Effector CD8-positive, alpha-beta T cell (primary cell): ENCODE measurements around the gene FAM227B.
"Not testable (repeated sequence)": the region's sequence is repeated elsewhere in the genome, so short reads cannot be mapped to it uniquely, and the experiment has no call there.

Experiments
- DNase-seq: peaks from one replicate; lab custom pipeline; 2025; lab: John Stamatoyannopoulos, UW

The FAM227B gene

DNA sequence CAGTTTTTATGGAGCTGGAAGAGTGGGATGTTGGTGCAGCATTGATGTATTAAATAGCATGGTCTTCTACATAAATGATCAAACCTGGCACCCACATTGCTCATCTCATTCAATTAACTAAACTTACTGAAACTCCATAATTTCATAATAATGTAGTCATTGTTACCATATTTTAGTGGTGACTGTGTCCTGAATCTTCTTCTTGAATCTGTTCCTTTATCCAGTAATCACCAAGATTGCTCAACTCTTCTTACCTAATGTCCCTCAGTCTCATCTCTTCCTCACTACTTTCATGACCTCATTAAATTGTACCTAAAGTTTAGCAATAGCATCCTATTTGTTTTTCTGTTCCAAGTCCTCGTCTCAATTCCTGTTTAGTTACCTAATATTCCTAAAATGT lies 127.8 kb downstream of the FAM227B start:
- no peak for DNase-seq

DNA sequence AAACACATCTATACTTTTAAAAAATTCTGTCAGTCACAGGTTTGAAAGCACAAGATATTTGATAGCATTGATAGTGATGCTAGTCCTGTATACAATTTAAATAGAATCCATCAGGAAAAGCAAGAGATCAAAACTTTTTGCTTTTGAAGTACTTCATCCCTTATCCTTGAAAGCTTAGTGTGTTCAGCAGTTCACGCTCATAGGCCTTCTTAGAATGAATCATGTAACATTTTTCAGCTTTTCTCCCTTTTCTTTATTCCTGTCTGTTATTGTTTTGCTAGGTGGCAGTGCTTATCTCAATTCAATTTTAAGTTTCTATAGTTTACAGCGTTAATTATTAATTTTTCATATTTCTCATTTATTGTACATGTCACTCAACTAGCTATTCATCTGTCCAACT lies 128.5 kb downstream of the FAM227B start:
- DNase-seq = no peak

DNA sequence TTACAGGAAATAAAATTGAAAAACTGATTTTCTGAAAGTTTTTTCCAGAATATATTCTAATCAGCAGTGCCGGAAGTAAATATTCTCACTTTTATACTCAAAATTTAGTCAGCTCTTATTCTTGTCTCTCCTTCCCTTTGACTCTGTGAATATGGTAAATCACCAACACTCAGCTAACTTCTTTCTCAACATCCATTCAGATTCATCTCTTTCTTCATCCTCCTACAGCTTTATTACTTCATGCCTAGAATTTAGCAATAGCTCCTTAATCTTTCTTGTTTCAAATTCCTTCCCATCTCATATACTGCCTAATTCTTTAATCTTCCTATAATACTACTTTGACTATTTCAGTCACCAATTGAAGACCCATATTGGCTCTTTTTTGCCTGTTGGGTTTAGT lies 129.7 kb downstream of the FAM227B start:
- no peak for DNase-seq

- not testable (repeated sequence) for DNase-seq
Observed at GRCh38 chr15:49485401-49485800, 135.2 kb downstream of the FAM227B start.

- not testable (repeated sequence) for DNase-seq
Observed at GRCh38 chr15:49478982-49479381, 141.6 kb downstream of the FAM227B start.

- DNase-seq = not testable (repeated sequence)
Observed at GRCh38 chr15:49478021-49478420, 142.6 kb downstream of the FAM227B start.

- DNase-seq = no peak
Observed at GRCh38 chr15:49473031-49473430, 147.6 kb downstream of the FAM227B start.

DNA sequence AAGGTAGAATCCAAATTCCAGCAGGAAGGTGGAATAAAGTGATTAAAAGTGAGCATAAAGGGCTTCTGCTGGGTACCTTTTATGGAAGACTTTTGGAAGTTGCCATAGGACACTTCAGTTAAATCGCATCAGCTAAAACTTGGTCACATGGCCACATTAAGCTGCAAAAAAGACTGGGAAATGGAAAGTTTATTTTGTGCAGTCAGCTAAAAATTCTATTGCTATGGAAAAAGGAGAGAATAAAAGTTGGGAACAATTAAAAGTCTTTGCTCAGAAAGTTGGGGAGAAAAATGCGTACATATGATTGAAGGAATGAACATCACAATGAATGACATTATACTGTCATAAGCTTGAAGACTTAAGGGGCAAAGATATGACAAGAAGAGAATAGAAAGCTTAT lies 148.3 kb downstream of the FAM227B start:
- DNase-seq = no peak

DNA sequence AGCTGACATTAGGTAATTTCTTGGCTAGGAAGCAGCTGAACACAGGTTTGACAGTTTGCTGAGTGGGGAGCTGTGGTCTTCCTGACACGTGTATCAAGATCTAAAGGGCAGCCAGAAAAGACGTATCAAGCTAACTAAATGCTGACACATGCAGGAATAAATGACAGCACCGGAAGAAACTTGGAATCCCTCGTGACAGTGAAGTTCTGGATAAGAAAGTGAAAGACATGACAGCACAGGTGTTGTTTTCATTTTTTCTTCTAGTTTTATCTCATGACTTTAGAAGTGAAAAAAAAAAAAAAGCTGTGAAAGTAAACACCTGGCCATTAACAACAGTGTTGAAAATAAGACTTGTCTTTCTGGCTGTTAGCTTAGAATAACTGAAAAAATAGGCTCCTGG lies 148.9 kb downstream of the FAM227B start:
- no peak for DNase-seq

GRCh38 chr15:49471248-49471647 lies 149.4 kb downstream of the FAM227B start:
- not testable (repeated sequence) for DNase-seq

- DNase-seq = no peak
Observed at GRCh38 chr15:49468481-49468839, 152.2 kb downstream of the FAM227B start.

DNA sequence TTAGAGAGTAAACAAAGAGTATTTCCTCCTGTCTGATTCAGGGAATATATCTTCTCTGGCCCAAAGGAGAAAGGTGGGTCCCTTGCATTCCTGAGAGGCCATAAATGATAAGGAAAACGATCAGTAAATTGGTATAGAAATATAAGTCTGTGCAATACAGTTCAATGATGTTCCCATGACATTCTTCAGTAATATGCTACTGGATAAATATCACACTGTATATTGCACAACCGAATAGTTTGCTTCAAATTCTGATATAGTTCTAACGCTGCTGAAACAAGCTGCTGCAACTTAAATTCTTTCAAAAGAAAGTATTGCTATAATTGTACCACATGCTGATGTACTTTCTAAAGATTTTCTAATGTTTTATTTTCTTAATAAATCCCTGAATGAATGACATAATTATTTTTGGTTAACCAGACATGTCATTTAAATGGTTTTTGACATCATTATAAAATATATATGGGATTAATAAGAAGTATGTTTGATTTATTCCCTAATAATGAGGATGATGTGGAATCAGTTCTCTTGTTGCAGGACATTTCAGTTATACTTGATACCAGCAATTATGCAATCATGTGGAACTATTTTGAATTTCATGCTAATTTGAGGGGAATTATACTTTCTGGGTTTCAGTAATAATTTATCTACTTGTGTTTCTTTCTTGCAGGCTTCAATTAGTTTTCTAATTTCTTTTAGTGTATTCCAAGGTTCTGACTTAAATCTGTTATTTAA lies 152.7 kb downstream of the FAM227B start:
- no peak for DNase-seq

DNA sequence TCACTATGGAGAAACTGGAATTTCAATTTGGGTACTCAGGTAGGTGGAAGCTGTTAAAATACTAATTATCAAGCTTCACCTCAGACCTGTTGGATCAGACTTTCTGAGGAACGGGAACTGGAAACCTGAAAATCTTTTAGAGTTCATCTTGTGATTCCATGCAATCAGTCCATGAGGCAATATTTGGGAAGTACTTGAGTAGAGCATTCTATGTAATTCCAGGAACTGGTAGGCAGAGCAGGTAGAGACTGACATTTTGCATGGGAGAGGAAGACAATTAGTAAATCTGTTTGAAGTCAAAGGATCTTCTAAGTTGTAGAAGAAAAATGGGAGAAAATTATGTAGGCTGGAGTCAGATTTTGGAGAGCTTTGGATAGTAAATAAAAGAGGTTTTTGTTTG lies 154.5 kb downstream of the FAM227B start:
- DNase-seq = no peak

DNA sequence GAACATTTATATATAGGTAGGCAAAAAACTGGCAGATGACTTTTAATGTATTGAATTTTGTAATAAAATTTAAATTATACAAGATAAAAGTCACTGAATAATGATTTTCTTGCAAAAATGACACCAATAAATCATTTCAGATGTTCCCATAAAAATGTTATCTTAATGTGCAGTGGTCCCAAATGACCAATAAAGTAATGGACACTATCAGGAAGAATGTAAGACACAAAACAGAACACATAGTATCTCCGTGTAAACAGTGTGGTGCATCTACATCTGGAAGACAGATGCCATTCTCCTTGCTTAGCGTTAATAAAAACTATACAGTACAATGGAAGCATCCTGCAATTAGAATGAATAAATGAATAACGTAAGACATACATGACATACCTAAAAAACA lies 156.1 kb downstream of the FAM227B start:
- DNase-seq = no peak

GRCh38 chr15:49462232-49462844 lies 158.3 kb downstream of the FAM227B start:
- no peak for DNase-seq

DNA sequence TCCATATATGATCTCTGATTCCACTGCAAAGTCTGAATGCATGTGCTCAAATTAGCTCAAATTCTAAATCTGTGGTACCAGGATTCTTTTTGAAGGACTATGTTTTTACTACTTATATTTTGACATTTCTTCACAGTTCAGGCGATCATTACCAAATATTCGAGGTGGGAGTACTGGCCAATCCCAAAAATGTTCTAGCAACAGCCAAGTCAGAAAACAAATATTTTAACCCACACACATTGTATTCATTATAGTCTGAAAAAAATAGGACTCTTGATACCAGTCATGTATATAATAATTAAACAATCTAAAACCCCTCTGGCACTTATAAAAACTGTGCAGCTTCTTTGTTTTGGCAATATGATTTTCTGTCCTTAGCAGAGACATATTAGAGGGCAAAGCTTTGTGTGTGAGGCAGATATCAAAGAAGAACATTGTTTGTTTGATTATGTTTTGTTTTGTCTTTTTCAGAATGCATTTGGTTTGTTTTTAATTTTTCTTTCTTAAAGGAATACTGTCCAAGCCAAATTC lies 160.1 kb downstream of the FAM227B start:
- DNase-seq = no peak

GRCh38 chr15:49458145-49458544 lies 162.5 kb downstream of the FAM227B start:
- DNase-seq = no peak

DNA sequence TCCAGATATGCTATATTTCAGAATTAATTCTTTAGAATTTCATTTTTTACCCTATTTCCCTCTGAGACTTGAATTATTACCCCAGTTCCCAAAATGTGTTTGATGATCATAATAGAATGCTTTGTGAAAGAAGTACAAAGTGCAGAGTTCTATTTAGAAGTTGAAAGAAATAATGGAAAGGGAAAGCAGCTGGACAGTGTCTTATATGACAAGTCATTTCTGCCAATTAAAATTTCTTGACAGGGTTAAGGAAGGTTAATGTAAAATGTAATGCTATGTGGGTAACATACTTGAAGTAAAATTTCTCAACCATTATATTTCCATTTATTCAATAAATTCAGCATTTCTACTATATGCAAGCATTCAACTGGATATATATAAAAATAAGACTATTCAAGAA lies 164.5 kb downstream of the FAM227B start:
- no peak for DNase-seq

GRCh38 chr15:49452595-49452994 lies 168.0 kb downstream of the FAM227B start:
- no peak for DNase-seq

DNA sequence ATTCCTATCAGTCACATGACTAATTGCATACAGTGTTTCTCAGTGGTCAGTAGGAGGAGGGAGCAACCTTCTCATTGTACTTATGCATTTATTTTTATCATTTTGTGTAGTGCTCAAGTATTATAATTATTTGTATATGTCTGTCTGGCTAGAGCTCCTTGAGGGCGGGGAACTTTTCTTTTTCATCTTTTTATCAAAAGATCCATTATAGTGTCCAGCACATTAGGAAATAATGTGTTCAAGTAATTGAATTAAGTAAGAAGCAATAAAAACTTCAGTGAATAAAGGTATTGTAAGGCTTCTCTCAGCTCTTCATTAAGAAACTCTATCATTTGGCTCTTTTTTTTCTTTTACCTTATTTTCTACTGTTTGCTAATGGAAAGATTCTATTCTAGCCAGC lies 178.8 kb downstream of the FAM227B start:
- no peak for DNase-seq

- DNase-seq = no peak
Observed at GRCh38 chr15:49441356-49441755, 179.3 kb downstream of the FAM227B start.

DNA sequence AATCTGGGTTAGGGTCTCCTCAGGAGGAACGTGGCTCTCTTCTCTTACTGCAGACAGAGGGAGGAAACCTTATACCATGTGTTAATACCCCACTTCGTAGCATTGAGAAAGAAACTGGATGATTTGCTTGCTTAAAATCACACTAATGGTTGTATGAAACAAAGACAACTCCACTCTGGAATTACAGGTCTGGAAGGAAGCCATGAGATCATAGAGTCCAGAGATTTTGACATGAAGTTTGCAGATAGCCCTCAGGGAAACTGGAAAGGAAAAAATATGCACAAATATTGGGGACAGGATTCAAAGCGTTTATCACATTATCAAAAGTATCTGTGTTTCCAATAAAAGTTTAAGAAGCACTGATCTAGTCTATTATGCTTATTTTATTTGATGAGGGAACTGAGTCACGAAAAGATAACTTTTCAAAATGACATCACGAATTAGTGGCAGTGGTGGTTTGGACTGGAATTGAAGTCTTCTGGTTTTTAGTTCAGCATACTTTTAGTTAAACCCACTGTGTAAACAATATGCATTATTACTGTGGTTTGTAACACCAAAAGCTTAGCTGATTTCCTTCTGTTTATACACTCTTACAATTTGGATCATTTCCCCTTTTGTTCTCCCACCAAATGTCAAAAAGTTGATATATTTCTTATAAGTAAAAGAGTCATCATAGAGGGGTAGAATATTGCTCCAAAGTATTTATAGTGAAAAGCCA lies 180.8 kb downstream of the FAM227B start:
- DNase-seq = no peak
